ENCODE results near the gene CBY2.

Gene CBY2

GRCh38 chr13:45737571-45738017 is 35.5 kb downstream of the CBY2 start:
- TF ChIP-seq YY1 (IDR thresholded peaks at IDR 0.05; ENCODE audit: low read depth), result no peak
- TF ChIP-seq EP300 (IDR thresholded peaks at IDR 0.05; ENCODE audit: borderline replicate concordance), result no peak
- TF ChIP-seq RAD21 (IDR thresholded peaks at IDR 0.05; ENCODE audit: low read depth), result peak; percentile 27; the same call in 1 of the 2 replicates

GRCh38 chr13:45742985-45743384 is 40.9 kb downstream of the CBY2 start:
- TF ChIP-seq CEBPB (IDR thresholded peaks at IDR 0.05), result no peak
- TF ChIP-seq ZBTB7A (IDR thresholded peaks at IDR 0.05; ENCODE audit: low read depth), result no peak
- TF ChIP-seq REST (IDR thresholded peaks at IDR 0.05; ENCODE audit: low read depth), result no peak
- no peak for TF ChIP-seq MAX (IDR thresholded peaks at IDR 0.05)
- no peak for TF ChIP-seq YY1 (IDR thresholded peaks at IDR 0.05; ENCODE audit: low read depth)
- no peak for TF ChIP-seq RAD21 (IDR thresholded peaks at IDR 0.05; ENCODE audit: low read depth)
- TF ChIP-seq CREB1 (IDR thresholded peaks at IDR 0.05; ENCODE audit: low read depth), result no peak
- TF ChIP-seq EGR1 (IDR thresholded peaks at IDR 0.05), result no peak
- TF ChIP-seq TCF12 (IDR thresholded peaks at IDR 0.05; ENCODE audit: low read depth), result no peak
- TF ChIP-seq NFIC (IDR thresholded peaks at IDR 0.05), result no peak

GRCh38 chr13:45744979-45745378 is 42.9 kb downstream of the CBY2 start:
- TF ChIP-seq MAX (IDR thresholded peaks at IDR 0.05) (no peak), TAF1 (IDR thresholded peaks at IDR 0.05; ENCODE audit: low read depth) (no peak), EGR1 (IDR thresholded peaks at IDR 0.05) (no peak), EP300 (IDR thresholded peaks at IDR 0.05; ENCODE audit: borderline replicate concordance) (no peak)

- TF ChIP-seq NFIC (IDR thresholded peaks at IDR 0.05) (no peak), TEAD4 (IDR thresholded peaks at IDR 0.05) (no peak), TCF12 (IDR thresholded peaks at IDR 0.05; ENCODE audit: low read depth) (no peak), CEBPB (IDR thresholded peaks at IDR 0.05) (no peak), RAD21 (IDR thresholded peaks at IDR 0.05; ENCODE audit: low read depth) (no peak), CREB1 (IDR thresholded peaks at IDR 0.05; ENCODE audit: low read depth) (no peak), EP300 (IDR thresholded peaks at IDR 0.05; ENCODE audit: borderline replicate concordance) (no peak), REST (IDR thresholded peaks at IDR 0.05; ENCODE audit: low read depth) (no peak), MAX (IDR thresholded peaks at IDR 0.05) (no peak), YY1 (IDR thresholded peaks at IDR 0.05; ENCODE audit: low read depth) (no peak), TAF1 (IDR thresholded peaks at IDR 0.05; ENCODE audit: low read depth) (no peak), FOXM1 (IDR thresholded peaks at IDR 0.05; ENCODE audit: borderline replicate concordance, low read depth) (no peak), EGR1 (IDR thresholded peaks at IDR 0.05) (no peak)
Observed at GRCh38 chr13:45747071-45747470, 45.0 kb downstream of the CBY2 start.

- TF ChIP-seq ZBTB7A (IDR thresholded peaks at IDR 0.05; ENCODE audit: low read depth) (no peak), FOXM1 (IDR thresholded peaks at IDR 0.05; ENCODE audit: borderline replicate concordance, low read depth) (no peak), MAX (IDR thresholded peaks at IDR 0.05) (no peak), YY1 (IDR thresholded peaks at IDR 0.05; ENCODE audit: low read depth) (no peak), CEBPB (IDR thresholded peaks at IDR 0.05) (no peak), USF1 (IDR thresholded peaks at IDR 0.05) (no peak), EGR1 (IDR thresholded peaks at IDR 0.05) (no peak), CREB1 (IDR thresholded peaks at IDR 0.05; ENCODE audit: low read depth) (no peak), REST (IDR thresholded peaks at IDR 0.05; ENCODE audit: low read depth) (no peak), TAF1 (IDR thresholded peaks at IDR 0.05; ENCODE audit: low read depth) (no peak), TCF12 (IDR thresholded peaks at IDR 0.05; ENCODE audit: low read depth) (no peak), EP300 (IDR thresholded peaks at IDR 0.05; ENCODE audit: borderline replicate concordance) (no peak), NFIC (IDR thresholded peaks at IDR 0.05) (no peak), RAD21 (IDR thresholded peaks at IDR 0.05; ENCODE audit: low read depth) (no peak), TEAD4 (IDR thresholded peaks at IDR 0.05) (no peak)
Observed at GRCh38 chr13:45748941-45749759, 47.0 kb downstream of the CBY2 start.

Measured in Ishikawa (cell line).